ENCODE measurements around the gene NUPR2.
"Not testable (repeated sequence)": the region's sequence is repeated elsewhere in the genome, so short reads cannot be mapped to it uniquely, and the experiment has no call there.

The NUPR2 gene

GRCh38 chr7:56066376-56066775, 49.8 kb downstream of the NUPR2 start:
- H3K79me1 ChIP-seq (ENCODE audit: low read depth, low read length); H2AK5ac ChIP-seq (ENCODE audit: low read depth, low read length); H2BK5ac ChIP-seq (ENCODE audit: low read length); H3K4me2 ChIP-seq (ENCODE audit: insufficient read depth, low read length, poor library complexity, severe bottlenecking); H2AFZ ChIP-seq (ENCODE audit: low read length); H3K27ac ChIP-seq (replicated peaks; ENCODE audit: low read length); H3K4me3 ChIP-seq (ENCODE audit: low read length in 2 of 2); H4K91ac ChIP-seq (ENCODE audit: low read depth, low read length, poor library complexity); H3K18ac ChIP-seq (ENCODE audit: low read length); H4K8ac ChIP-seq (ENCODE audit: low read depth, low read length); H3K9ac ChIP-seq (ENCODE audit: low read depth, low read length, poor library complexity); H2BK12ac ChIP-seq (ENCODE audit: low read length); H3K23ac ChIP-seq (ENCODE audit: low read depth, low read length, poor library complexity); H3K14ac ChIP-seq (ENCODE audit: low read length); H2BK120ac ChIP-seq (ENCODE audit: low read depth, low read length); H3K9me3 ChIP-seq (replicated peaks in 1 of 2; ENCODE audit: control insufficient read depth in 2 of 2, insufficient read depth in 1 of 2, low read depth in 1 of 2, low read length in 2 of 2); H3K4me1 ChIP-seq (ENCODE audit: control insufficient read depth in 2 of 2, insufficient read depth in 1 of 2, low read depth in 1 of 2, low read length in 2 of 2); H3K4ac ChIP-seq (ENCODE audit: low read length); H3K27me3 ChIP-seq (ENCODE audit: control insufficient read depth in 3 of 3, insufficient read depth in 3 of 3, low read depth in 1 of 3, low read length in 3 of 3); H2BK15ac ChIP-seq (ENCODE audit: low read length); DNase-seq (ENCODE audit: low spot score): not testable (repeated sequence)
- H3K36me3 ChIP-seq (replicated peaks in 1 of 2; ENCODE audit: control insufficient read depth in 2 of 2, insufficient read depth in 2 of 2, low read length in 2 of 2): peaks cover 13 to 60% of the 10 kb centered on the region in 2 donors
- WGBS, 2 donors (ENCODE audit: extremely low coverage in 2 of 2, insufficient read length in 2 of 2, insufficient replicate concordance in 1 of 2): no CpG with 5 or more reads among the region's 13 CpGs

Measured in neuronal stem cell (in vitro differentiated cells).